Large intestine (tissue), 3 donors: Measurements from ENCODE around the gene DLEC1. TPM values are rescaled to one million over a fixed set of nuclear protein-coding genes. Genes with fewer than 3 reads are reported as not detected.
A peak's percentile ranks its signal among the peaks of the same experiment; 100 is the strongest.
"Not testable (repeated sequence)": the region's sequence is repeated elsewhere in the genome, so short reads cannot be mapped to it uniquely, and the experiment has no call there.

Experiments
- DNase-seq, 2 donors: peaks; one replicate each; pipeline versions ENCODE4 v3.0.0 to v3.0.0-alpha.2; 2013
- H3K27ac ChIP-seq: one replicate; pipeline ENCODE4 v1.5.1; 2013; ENCODE audit warnings: low read length
- H3K27me3 ChIP-seq: 2 replicates; pipeline ENCODE4 v1.6.1; 2013; ENCODE audit warnings: low read length; ENCODE audit not compliant: control insufficient read depth, insufficient read depth
- H3K36me3 ChIP-seq: 2 replicates; pipeline ENCODE4 v1.6.1; 2013; ENCODE audit warnings: low read length; ENCODE audit not compliant: control insufficient read depth, insufficient read depth
- H3K4me1 ChIP-seq: one replicate; pipeline ENCODE4 v1.6.1; 2013; ENCODE audit warnings: low read length; ENCODE audit not compliant: control insufficient read depth, insufficient read depth
- H3K4me3 ChIP-seq: one replicate; pipeline ENCODE4 v1.5.1; 2013; ENCODE audit warnings: low read length
- H3K9me3 ChIP-seq: one replicate; pipeline ENCODE4 v1.6.1; 2013; ENCODE audit warnings: mild to moderate bottlenecking, low read depth, low read length, moderate library complexity; ENCODE audit not compliant: control insufficient read depth
- WGBS: methylation state at CpG from one replicate; pipeline ENCODE4 v1.1.5; 2013; ENCODE audit warnings: low lambda C conversion rate; ENCODE audit not compliant: insufficient coverage; 5-methylcytosine and 5-hydroxymethylcytosine counted together
- polyA plus RNA-seq: library from polyadenylated mRNA; unstranded; fragments of 120-200 nt; gene quantifications from one replicate; pipeline ENCODE4 v1.2.1, GENCODE V29; 2013

Gene DLEC1
- polyA plus RNA-seq, 1 donor, result 1.2 TPM

DNA sequence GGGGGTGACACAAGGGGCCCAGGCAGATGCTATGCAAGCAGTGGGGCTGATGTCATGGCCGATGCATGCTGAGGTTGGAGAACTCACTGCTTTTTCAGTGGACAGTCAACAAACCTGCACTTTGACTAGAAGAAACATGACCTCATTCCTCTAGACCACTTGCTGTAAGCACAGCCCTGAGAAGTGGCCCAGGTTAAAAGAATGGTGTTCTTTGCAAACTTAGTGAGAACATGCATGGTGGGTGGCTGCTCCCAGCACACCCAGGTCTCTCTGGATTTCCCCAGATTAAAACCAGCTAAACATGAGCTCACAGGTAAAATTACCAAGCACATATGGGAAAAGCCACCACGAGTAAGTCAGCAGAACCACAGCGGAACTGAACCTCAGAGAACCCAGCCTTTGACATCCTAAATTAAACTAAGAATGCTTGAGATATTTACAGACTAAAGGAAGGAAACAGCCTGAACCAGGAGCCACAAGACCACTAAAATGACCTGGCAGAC, 15.5 kb downstream of the DLEC1 start:
- Histone ChIP-seq H3K36me3 (no peaks in the 10 kb centered on the region), H3K27me3 (no peaks in the 10 kb centered on the region), H3K9me3 (peaks cover 5% of the 10 kb centered on the region), H3K27ac (no peak overlapping the region), H3K4me1 (no peaks in the 10 kb centered on the region), H3K4me3 (no peak overlapping the region)
- no CpG with 5 or more reads among the region's 3 CpGs for WGBS
- no peak for DNase-seq

DNA sequence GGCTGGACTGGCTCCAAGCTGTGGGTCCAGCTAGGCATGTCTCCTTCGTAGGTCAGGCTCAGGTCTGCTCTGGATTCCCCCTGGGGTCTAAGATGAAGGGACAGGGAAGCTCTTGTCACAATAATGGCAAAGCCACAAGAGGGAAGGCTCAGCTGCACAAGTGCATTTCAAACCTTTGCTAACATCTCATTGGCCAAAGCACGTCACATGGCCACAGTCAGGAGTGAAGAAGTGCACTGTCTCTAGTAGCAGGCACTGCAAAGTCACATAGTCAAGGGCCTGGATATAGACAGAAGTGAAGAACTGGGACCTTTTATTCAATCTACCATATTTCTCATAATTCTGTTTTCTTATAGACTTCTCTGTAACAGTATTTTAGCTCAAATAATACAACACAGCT, 20.1 kb downstream of the DLEC1 start:
- no peak overlapping the region for H3K27ac ChIP-seq
- no peak overlapping the region for H3K4me3 ChIP-seq
- no peaks in the 10 kb centered on the region for H3K4me1 ChIP-seq
- DNase-seq, result no peak
- no peaks in the 10 kb centered on the region for H3K27me3 ChIP-seq
- H3K9me3 ChIP-seq, result no peaks in the 10 kb centered on the region
- no peaks in the 10 kb centered on the region for H3K36me3 ChIP-seq
- no CpG with 5 or more reads among the region's 2 CpGs for WGBS

DNA sequence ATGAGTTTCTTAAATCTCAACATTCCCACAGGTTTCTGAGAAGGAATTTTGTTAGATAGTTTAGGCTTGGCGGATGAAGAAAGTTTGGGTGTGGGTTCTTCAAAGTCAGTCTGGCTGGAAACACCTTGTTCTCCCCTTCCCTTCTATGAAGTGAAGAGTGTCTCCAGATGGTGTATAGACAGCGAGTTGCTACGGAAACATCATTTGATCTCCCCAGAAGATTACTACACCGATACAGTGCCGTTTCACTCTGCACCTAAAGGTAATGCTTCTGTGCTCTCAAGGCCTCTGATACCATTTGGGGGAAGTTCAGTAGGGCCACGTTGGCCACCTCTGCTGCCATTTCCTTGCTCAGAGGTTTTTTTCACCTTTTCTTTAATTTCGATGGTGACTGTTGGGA, 20.6 kb downstream of the DLEC1 start:
- no peaks in the 10 kb centered on the region for H3K27me3 ChIP-seq
- no peaks in the 10 kb centered on the region for H3K36me3 ChIP-seq
- no peaks in the 10 kb centered on the region for H3K4me1 ChIP-seq
- no CpG with 5 or more reads among the region's 7 CpGs for WGBS
- H3K9me3 ChIP-seq, result peaks cover 3% of the 10 kb centered on the region
- no peak overlapping the region for H3K4me3 ChIP-seq
- no peak for DNase-seq
- H3K27ac ChIP-seq, result no peak overlapping the region

DNA sequence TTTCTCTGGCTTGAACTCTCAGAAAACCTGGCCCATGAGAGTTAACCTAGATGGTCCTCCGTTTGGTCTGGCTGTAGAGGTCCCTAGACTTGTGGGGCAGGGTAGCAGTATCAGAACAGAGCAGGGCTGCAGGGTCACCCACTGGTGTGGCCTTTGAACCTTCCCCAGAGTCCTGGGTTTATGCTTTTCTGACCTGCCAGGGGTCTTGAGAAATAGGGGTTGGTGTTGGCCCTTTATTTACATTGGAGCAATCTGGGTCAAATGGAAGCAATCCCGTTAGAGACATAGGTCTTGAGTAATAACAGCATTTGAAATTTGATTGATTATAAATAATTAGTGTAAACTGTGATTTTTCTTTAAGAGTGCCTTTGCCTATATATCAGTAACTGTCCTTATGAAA, 23.8 kb downstream of the DLEC1 start:
- Histone ChIP-seq H3K9me3 (peaks cover 8% of the 10 kb centered on the region), H3K36me3 (no peaks in the 10 kb centered on the region), H3K27ac (no peak overlapping the region), H3K27me3 (no peaks in the 10 kb centered on the region), H3K4me1 (no peaks in the 10 kb centered on the region), H3K4me3 (no peak overlapping the region)
- WGBS, result no CpG with 5 or more reads among the region's 2 CpGs
- no peak for DNase-seq

DNA sequence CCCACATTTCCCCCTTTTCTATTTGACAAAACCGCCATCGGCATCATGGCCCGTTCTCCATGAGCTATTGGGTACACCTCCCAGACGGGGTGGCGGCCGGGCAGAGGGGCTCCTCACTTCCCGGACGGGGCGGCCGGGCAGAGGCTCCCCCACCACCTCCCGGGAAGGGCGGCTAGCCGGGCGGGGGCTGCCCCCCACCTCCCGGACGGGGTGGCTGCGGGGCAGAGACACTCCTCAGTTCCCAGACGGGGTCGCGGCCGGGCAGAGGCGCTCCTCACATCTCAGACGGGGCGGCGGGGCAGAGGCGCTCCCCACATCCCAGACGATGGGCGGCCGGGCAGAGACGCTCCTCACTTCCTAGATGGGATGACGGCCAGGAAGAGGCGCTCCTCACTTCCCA, 25.4 kb downstream of the DLEC1 start:
- H3K4me1 ChIP-seq, H3K4me3 ChIP-seq, DNase-seq, H3K27ac ChIP-seq, H3K36me3 ChIP-seq, H3K9me3 ChIP-seq, H3K27me3 ChIP-seq: not testable (repeated sequence)
- no CpG with 5 or more reads among the region's 32 CpGs for WGBS

DNA sequence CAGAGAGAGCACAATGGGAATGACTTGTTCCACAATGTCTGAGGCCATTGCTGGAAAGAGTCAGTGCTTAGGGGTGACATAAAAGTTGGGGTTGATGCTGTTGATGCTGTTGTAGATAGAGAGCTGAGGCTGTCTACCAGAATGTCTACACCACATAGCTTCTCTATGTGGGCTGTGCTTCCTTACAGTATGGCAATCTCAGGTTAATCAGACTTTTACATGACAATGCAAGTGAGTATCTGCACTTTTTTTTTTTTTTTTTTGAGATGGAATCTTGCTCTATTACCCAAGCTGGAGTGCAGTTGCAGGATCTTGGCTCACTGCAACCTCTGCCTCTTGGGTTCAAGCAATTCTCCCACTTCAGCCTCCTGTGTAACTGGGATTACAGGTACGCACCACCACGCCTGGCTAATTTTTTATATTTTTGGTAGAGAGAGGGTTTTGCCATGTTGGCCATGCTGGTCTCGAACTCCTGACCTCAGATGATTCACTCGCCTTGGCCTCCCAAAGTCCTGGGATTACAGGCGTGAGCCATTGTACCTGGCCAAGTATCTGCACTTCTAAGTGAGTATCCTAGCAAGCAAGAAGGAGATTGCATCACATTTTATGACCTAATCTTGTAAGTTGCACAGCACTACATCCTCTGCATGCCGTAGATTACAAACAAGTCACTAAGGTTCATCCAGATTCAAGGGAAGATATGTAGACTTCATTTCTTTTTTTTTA, 28.7 kb downstream of the DLEC1 start:
- no CpG with 5 or more reads among the region's 6 CpGs for WGBS
- DNase-seq, result peak; percentile 53 to 67
- Histone ChIP-seq H3K27me3 (no peaks in the 10 kb centered on the region), H3K4me3 (no peak overlapping the region), H3K9me3 (peaks cover 8% of the 10 kb centered on the region), H3K4me1 (no peaks in the 10 kb centered on the region), H3K36me3 (no peaks in the 10 kb centered on the region), H3K27ac (no peak overlapping the region)

DNA sequence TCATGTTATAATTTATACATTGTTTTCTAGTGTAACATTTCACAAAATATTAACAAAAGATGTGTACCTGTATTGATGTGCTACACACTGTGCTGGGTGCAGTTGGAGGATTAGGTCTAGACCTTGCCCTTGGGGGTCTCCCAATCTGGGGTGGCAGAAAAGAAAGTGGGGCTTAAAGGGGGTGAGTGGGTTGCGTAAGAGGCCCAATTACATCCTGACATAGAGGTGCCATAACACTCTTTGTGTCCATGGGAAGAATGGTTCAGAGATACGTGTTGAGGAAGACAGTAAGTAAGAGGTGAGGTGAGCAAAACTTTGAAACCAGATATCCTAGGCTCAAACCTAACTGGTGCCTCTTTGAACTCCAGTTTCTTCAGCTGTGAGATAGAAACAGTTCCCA, 31.0 kb downstream of the DLEC1 start:
- no peaks in the 10 kb centered on the region for H3K4me1 ChIP-seq
- no peak for DNase-seq
- 60% methylated on average over 1 of the region's 2 CpGs for WGBS
- H3K27me3 ChIP-seq, result no peaks in the 10 kb centered on the region
- H3K4me3 ChIP-seq, result no peak overlapping the region
- no peak overlapping the region for H3K27ac ChIP-seq
- no peaks in the 10 kb centered on the region for H3K36me3 ChIP-seq
- peaks cover 3% of the 10 kb centered on the region for H3K9me3 ChIP-seq

DNA sequence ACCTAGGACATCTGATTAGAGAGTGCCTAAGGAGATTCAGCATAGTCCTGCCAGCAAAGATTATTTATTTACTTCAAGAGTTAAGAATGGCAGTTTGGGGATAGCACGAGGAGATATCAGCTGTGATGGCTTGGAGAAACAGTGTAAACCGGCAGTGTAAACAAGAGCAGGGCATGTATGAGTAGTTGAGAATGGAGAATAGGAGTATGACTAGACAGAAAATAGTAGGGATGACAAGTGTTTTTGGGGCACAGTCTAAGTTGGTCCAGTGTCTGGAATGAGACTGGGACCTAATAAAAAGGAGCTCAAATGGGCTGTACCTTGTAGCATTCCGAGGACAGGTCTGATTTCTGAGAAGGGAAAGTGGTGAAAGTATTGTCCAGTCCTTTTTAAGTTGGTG, 38.1 kb downstream of the DLEC1 start:
- DNase-seq, H3K27ac ChIP-seq, H3K4me1 ChIP-seq, H3K27me3 ChIP-seq, H3K4me3 ChIP-seq, H3K36me3 ChIP-seq, H3K9me3 ChIP-seq: not testable (repeated sequence)
- no CpG with 5 or more reads among the region's 3 CpGs for WGBS

DNA sequence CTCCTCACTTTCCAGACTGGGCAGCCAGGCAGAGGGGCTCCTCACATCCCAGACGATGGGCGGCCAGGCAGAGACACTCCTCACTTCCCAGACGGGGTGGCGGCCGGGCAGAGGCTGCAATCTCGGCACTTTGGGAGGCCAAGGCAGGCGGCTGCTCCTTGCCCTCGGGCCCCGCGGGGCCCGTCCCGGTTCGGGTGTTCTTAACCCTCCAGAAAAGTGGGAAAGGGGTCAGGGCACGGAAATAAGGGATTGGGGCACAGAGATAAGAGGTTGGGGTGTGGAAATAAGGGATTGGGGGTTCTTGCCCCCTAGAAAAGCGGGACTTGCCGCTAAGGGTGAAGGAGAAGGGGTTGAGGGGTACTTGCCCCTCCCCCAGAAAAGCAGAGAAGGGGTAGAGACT, 43.3 kb downstream of the DLEC1 start:
- H3K4me3 ChIP-seq, H3K4me1 ChIP-seq, H3K36me3 ChIP-seq, DNase-seq, H3K9me3 ChIP-seq, H3K27ac ChIP-seq, H3K27me3 ChIP-seq: not testable (repeated sequence)
- no CpG with 5 or more reads among the region's 16 CpGs for WGBS

DNA sequence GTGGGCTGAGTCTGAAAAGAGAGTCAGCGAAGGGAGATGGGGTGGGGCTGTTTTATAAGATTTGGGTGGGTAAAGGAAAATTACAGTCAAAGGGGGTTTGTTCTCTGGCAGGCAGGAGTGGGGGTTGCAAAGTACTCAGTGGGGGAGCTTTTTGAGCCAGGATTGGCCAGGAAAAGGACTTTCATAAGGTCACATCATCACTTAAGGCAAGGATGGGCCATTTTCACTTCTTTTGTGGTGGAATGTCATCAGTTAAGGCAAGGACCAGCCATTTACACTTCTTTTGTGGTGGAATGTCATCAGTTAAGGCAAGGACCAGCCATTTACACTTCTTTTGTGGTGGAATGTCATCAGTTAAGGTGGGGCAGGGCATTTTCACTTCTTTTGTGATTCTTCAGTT, 44.2 kb downstream of the DLEC1 start:
- not testable (repeated sequence) for DNase-seq, H3K27ac ChIP-seq, H3K4me3 ChIP-seq, H3K9me3 ChIP-seq, H3K36me3 ChIP-seq, H3K27me3 ChIP-seq, H3K4me1 ChIP-seq
- no CpG with 5 or more reads among the region's 1 CpG for WGBS

DNA sequence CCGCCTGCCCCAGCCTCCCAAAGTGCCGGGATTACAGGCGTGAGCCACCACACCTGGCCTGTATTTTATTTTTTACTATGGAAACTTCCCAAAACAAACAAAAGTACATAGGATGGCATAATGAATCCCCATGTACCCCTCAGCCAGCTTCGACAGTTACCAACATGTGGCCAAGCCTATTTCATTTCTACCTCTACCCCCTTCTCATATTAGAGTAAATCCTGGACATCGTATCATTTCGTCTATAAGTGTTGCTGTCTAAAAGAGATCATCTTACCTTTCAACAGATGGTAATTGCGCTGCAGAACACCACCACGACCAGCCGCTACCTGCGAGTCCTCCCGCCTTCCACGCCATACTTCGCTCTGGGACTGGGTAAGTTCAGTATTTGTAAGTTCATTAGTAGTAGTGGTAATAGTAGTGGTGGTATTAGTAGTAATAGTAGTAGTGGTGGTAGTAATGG, 44.9 kb downstream of the DLEC1 start:
- no peaks in the 10 kb centered on the region for H3K36me3 ChIP-seq
- H3K9me3 ChIP-seq, result peaks cover 9% of the 10 kb centered on the region
- DNase-seq, result no peak
- H3K27me3 ChIP-seq, result no peaks in the 10 kb centered on the region
- no peak overlapping the region for H3K27ac ChIP-seq
- H3K4me1 ChIP-seq, result no peaks in the 10 kb centered on the region
- WGBS, result no CpG with 5 or more reads among the region's 13 CpGs
- H3K4me3 ChIP-seq, result no peak overlapping the region
